Neural cell (in vitro differentiated cells): ENCODE results near the gene RNASEH1.

ENCODE experiments used
- CTCF ChIP-seq: fragments of 450-650 bp; IDR thresholded peaks from 2 replicates; pipeline ENCODE4 v1.5.1; 2014; ENCODE audit warnings: antibody characterized with exemption, mild to moderate bottlenecking, moderate library complexity; ENCODE audit not compliant: poor library complexity, severe bottlenecking
- EP300 ChIP-seq: fragments of 450-650 bp; conservative IDR thresholded peaks from 2 replicates; pipeline ENCODE4 v1.6.1; 2014; ENCODE audit warnings: antibody characterized with exemption, mild to moderate bottlenecking, moderate library complexity; ENCODE audit not compliant: poor library complexity, severe bottlenecking
- EZH2 ChIP-seq: fragments of 200-600, 300-800 bp; shearing (Covaris generic), sonication (generic); IDR thresholded peaks from 2 replicates; pipeline ENCODE4 v1.6.1; 2014; ENCODE audit warnings: antibody characterized with exemption, low read length, borderline replicate concordance, mild to moderate bottlenecking; ENCODE audit not compliant: insufficient read depth, poor library complexity, severe bottlenecking
- MXI1 ChIP-seq: fragments of 450-650 bp; conservative IDR thresholded peaks from 2 replicates; pipeline ENCODE4 v1.6.1; 2014; ENCODE audit warnings: antibody characterized with exemption, mild to moderate bottlenecking; ENCODE audit not compliant: poor library complexity, severe bottlenecking
- POLR2AphosphoS5 ChIP-seq: IDR thresholded peaks from 2 replicates; pipeline ENCODE4 v1.6.1; 2012
- RAD21 ChIP-seq: fragments of 450-650 bp; conservative IDR thresholded peaks from 2 replicates; pipeline ENCODE4 v1.6.1; 2014; ENCODE audit warnings: antibody characterized with exemption, mild to moderate bottlenecking, moderate library complexity
- REST ChIP-seq: IDR thresholded peaks from 2 replicates; pipeline ENCODE4 v1.6.1; 2012; ENCODE audit warnings: borderline replicate concordance
- SMC3 ChIP-seq: fragments of 450-650 bp; conservative IDR thresholded peaks from 2 replicates; pipeline ENCODE4 v1.6.1; 2014; ENCODE audit warnings: antibody characterized with exemption, mild to moderate bottlenecking, moderate library complexity; ENCODE audit not compliant: poor library complexity
- TAF1 ChIP-seq: IDR thresholded peaks from 2 replicates; pipeline ENCODE4 v1.6.1; 2012; ENCODE audit warnings: low read depth

DNA sequence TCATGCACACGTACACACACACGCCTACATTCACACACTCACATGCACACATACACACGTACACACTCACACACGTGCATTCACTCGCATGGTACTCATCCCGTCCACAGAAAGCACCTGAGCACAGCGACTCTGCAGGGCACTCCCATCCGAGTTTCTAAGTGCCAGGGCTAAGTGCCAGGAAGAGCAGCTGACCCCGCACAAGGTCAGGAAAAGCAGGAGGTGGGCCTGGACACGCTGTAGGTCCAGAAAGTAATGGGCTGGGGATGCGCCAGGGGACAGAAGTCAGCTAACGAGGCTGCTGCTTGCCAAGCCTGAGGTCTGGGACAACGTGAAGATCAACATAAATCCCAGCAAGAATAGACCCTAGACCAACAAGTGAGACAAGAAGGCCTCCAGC is 54.6 kb downstream of the RNASEH1 start:
- no peak for TF ChIP-seq TAF1
- TF ChIP-seq CTCF: no peak
- TF ChIP-seq EP300: no peak
- TF ChIP-seq POLR2AphosphoS5: no peak
- no peak for TF ChIP-seq SMC3
- TF ChIP-seq EZH2: no peak
- no peak for TF ChIP-seq MXI1
- TF ChIP-seq REST: no peak
- no peak for TF ChIP-seq RAD21
